Measurements from ENCODE around the gene DDX43. TPM values are rescaled to one million over a fixed set of nuclear protein-coding genes. Genes with fewer than 3 reads are reported as not detected.
"Not testable (repeated sequence)": the region's sequence is repeated elsewhere in the genome, so short reads cannot be mapped to it uniquely, and the experiment has no call there.

DDX43 gene
- total RNA-seq, 1 experiment from 2014 or later: not detected

DNA sequence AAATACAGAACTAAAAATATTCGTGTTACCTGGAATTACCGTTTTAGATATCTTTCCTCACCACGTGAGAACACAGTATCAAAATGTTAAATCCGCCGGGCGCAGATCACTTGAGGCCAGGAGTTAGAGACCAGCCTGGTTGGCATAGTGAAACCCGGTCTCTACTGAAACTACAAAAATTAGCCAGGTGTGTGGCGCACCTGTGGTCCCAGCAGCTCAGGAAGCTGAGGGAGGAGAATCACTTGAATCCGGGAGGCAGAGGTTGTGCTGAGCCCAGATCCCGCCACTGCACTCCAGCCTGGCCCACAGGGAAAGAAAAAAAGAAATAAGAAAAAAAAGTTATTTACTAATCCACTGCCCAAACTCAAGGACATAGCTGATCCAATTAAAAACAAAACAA, 4.8 kb upstream of the DDX43 start:
- Mint-ChIP-seq H3K9me3 (ENCODE audit: unreplicated experiment) (no peaks in the 10 kb centered on the region), H3K4me3 (ENCODE audit: unreplicated experiment) (no peak overlapping the region), H3K4me1 (ENCODE audit: low read depth, unreplicated experiment) (no peaks in the 10 kb centered on the region), H3K27me3 (ENCODE audit: insufficient read depth, unreplicated experiment) (no peaks in the 10 kb centered on the region), H3K36me3 (ENCODE audit: insufficient read depth, unreplicated experiment) (no peaks in the 10 kb centered on the region), H3K27ac (ENCODE audit: unreplicated experiment) (no peak overlapping the region)
- Histone ChIP-seq H3K9me3 (no peaks in the 10 kb centered on the region), H3K36me3 (ENCODE audit: control insufficient read depth, insufficient read depth, low read length) (no peaks in the 10 kb centered on the region), H3K4me3 (ENCODE audit: low read depth, low read length) (no peak overlapping the region; the same call in 1 of the 2 replicates), H3K4me1 (no peaks in the 10 kb centered on the region), H3K27me3 (replicated peaks; ENCODE audit: control insufficient read depth, insufficient read depth, low read length) (no peaks in the 10 kb centered on the region)
- no peak for TF ChIP-seq CTCF (IDR thresholded peaks at IDR 0.05; ENCODE audit: insufficient read depth in 1 of 2, low read depth in 1 of 2, low read length in 1 of 2, severe bottlenecking in 1 of 2, unreplicated experiment in 1 of 2)
- BruUV-seq (replicated peaks): no TSS peak
- intact Hi-C loops (cut with micrococcal nuclease; ENCODE audit: unreplicated experiment): loop anchor here (2.0 to 5.0 kb wide), 2 partner anchors 48 to 63 kb away; no protein-coding TSS in a partner anchor
- CTCF ChIA-PET: no interaction called here
- POLR2A ChIA-PET: interaction anchor here (1.9 kb wide), 1 partner anchor 81 kb away, joined by 7 read pairs; no protein-coding TSS in a partner anchor
- no peak for DNase-seq

- ChIA-PET CTCF (no interaction called here), POLR2A (no interaction called here)
- no peaks in the 10 kb centered on the region for H3K27me3 ChIP-seq (replicated peaks; ENCODE audit: control insufficient read depth, insufficient read depth, low read length)
- Mint-ChIP-seq H3K4me3 (ENCODE audit: unreplicated experiment) (no peak overlapping the region), H3K27me3 (ENCODE audit: insufficient read depth, unreplicated experiment) (no peaks in the 10 kb centered on the region), H3K36me3 (ENCODE audit: insufficient read depth, unreplicated experiment) (no peaks in the 10 kb centered on the region), H3K27ac (ENCODE audit: unreplicated experiment) (no peak overlapping the region), H3K9me3 (ENCODE audit: unreplicated experiment) (no peaks in the 10 kb centered on the region), H3K4me1 (ENCODE audit: low read depth, unreplicated experiment) (no peaks in the 10 kb centered on the region)
- intact Hi-C loops (cut with micrococcal nuclease; ENCODE audit: unreplicated experiment): no loop called here
- no peak overlapping the region for H3K4me3 ChIP-seq (ENCODE audit: low read depth, low read length)
- H3K9me3 ChIP-seq: no peaks in the 10 kb centered on the region
- DNase-seq: no peak
- no peak for TF ChIP-seq CTCF (IDR thresholded peaks at IDR 0.05; ENCODE audit: insufficient read depth in 1 of 2, low read depth in 1 of 2, low read length in 1 of 2, severe bottlenecking in 1 of 2, unreplicated experiment in 1 of 2)
- no TSS peak for BruUV-seq (replicated peaks)
- no peaks in the 10 kb centered on the region for H3K36me3 ChIP-seq (ENCODE audit: control insufficient read depth, insufficient read depth, low read length)
- no peaks in the 10 kb centered on the region for H3K4me1 ChIP-seq
These were observed 3.0 kb upstream of the DDX43 start for GRCh38 chr6:73391675-73392074.

DNA sequence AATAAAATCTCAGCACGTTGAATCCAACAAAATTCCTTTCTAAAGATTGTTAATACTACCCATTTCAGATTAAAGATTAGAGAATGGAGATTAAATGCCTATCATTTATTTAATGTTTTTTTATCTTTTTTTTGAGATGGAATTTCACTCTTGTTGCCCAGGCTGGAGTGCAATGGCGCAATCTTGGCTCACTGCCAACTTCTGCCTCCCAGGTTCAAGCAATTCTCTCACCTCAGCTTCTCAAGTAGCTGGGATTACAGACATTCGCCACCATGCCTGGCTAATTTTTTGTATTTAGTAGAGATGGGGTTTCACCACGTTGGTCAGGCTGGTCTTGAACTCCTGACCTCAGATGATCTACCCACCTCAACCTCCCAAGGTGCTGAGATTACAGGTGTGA, 2.4 kb upstream of the DDX43 start:
- H3K4me3 Mint-ChIP-seq (ENCODE audit: unreplicated experiment); DNase-seq; H3K36me3 Mint-ChIP-seq (ENCODE audit: insufficient read depth, unreplicated experiment); intact Hi-C loops (cut with micrococcal nuclease; ENCODE audit: unreplicated experiment); H3K9me3 Mint-ChIP-seq (ENCODE audit: unreplicated experiment); H3K27me3 ChIP-seq (replicated peaks; ENCODE audit: control insufficient read depth, insufficient read depth, low read length); H3K9me3 ChIP-seq; CTCF ChIA-PET; H3K4me1 Mint-ChIP-seq (ENCODE audit: low read depth, unreplicated experiment); BruUV-seq (replicated peaks); POLR2A ChIA-PET; H3K36me3 ChIP-seq (ENCODE audit: control insufficient read depth, insufficient read depth, low read length); H3K27ac Mint-ChIP-seq (ENCODE audit: unreplicated experiment); H3K4me1 ChIP-seq; H3K27me3 Mint-ChIP-seq (ENCODE audit: insufficient read depth, unreplicated experiment); H3K4me3 ChIP-seq (ENCODE audit: low read depth, low read length): not testable (repeated sequence)

- H3K4me1 Mint-ChIP-seq (ENCODE audit: low read depth, unreplicated experiment): no peaks in the 10 kb centered on the region
- H3K27ac Mint-ChIP-seq (ENCODE audit: unreplicated experiment): no peak overlapping the region
- Histone ChIP-seq H3K4me3 (ENCODE audit: low read depth, low read length) (no peak overlapping the region), H3K9me3 (no peaks in the 10 kb centered on the region), H3K27me3 (replicated peaks; ENCODE audit: control insufficient read depth, insufficient read depth, low read length) (no peaks in the 10 kb centered on the region), H3K36me3 (ENCODE audit: control insufficient read depth, insufficient read depth, low read length) (no peaks in the 10 kb centered on the region), H3K4me1 (no peaks in the 10 kb centered on the region)
- no peak for DNase-seq
- no peaks in the 10 kb centered on the region for H3K9me3 Mint-ChIP-seq (ENCODE audit: unreplicated experiment)
- intact Hi-C loops (cut with micrococcal nuclease; ENCODE audit: unreplicated experiment): no loop called here
- no peak for TF ChIP-seq CTCF (IDR thresholded peaks at IDR 0.05; ENCODE audit: insufficient read depth in 1 of 2, low read depth in 1 of 2, low read length in 1 of 2, severe bottlenecking in 1 of 2, unreplicated experiment in 1 of 2)
- BruUV-seq (replicated peaks): no TSS peak
- ChIA-PET POLR2A (no interaction called here), CTCF (interaction anchor here (0.9 kb wide), 1 partner anchor 108 kb away, joined by 4 read pairs; no protein-coding TSS in a partner anchor)
- no peak overlapping the region for H3K4me3 Mint-ChIP-seq (ENCODE audit: unreplicated experiment)
- H3K36me3 Mint-ChIP-seq (ENCODE audit: insufficient read depth, unreplicated experiment): no peaks in the 10 kb centered on the region
- H3K27me3 Mint-ChIP-seq (ENCODE audit: insufficient read depth, unreplicated experiment): no peaks in the 10 kb centered on the region
These were observed 1.4 kb upstream of the DDX43 start for GRCh38 chr6:73393278-73393677.

Measured in Caco-2 (cell line).